SH-SY5Y (cell line): ENCODE measurements around the gene UVSSA.

Experiments
- GATA2 ChIP-seq: IDR thresholded peaks from 2 replicates; pipeline ENCODE4 v1.6.1; 2011; ENCODE audit warnings: mild to moderate bottlenecking, low read depth, low read length
- GATA3 ChIP-seq: IDR thresholded peaks from 2 replicates; pipeline ENCODE4 v1.6.1; 2011; ENCODE audit warnings: low read depth, mild to moderate bottlenecking, low read length, moderate library complexity

DNA sequence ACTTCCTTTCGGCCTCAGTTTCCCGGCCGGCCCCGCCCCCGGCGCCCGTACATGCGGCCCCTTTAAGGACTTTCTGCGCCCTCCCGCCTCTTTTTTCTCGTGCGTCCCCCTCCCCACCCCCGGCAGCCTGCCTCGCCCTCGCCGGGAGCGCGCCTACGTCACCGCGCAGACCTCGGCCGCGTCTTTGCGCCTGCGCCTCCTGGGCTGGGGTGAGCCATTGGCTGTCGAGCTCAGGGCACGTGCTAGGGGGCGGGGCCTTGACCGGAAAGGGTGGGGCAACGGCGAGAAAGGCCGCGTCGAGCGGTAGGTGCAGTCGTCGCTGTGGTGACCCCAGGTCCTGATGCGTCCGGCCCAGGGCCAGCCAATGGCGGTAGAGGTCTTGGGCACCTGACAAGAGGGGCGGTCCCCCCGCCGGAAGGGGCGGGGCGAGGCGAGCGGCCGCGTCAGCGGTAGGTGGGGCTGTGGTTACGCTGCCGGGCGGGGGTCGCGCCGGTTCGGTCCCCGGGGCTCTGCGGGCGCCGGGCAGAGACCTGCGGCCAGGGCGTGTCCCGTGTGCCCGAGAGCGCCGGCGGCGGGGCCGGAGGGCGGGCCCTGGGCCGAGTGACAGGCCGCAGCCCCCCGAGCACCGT lies at the start of gene UVSSA:
- no peak for TF ChIP-seq GATA2
- TF ChIP-seq GATA3 = no peak
